DND-41 (cell line): ENCODE data around the gene ATG2A.

ENCODE experiments used
- ATAC-seq: fragments of 200-7000 bp; cut with Tn5 transposase; 3 replicates; pipeline ENCODE4 v1.9.1; 2021; ENCODE audit warnings: low read depth; ENCODE audit not compliant: insufficient read depth
- DNase-seq: peaks from one replicate; pipeline ENCODE4 v3.0.0-alpha.2; 2020
- H2AFZ ChIP-seq: 2 replicates; pipeline ENCODE4 v1.6.0; 2012; ENCODE audit warnings: low read depth, low read length
- H3K27ac ChIP-seq: 2 replicates; pipeline ENCODE4 v1.5.1; 2012; ENCODE audit warnings: low read length, inconsistent platforms
- H3K27me3 ChIP-seq: fragments of 200-600 bp; sonication (generic); 2 replicates; pipeline ENCODE4 v1.6.0; 2012; ENCODE audit warnings: low read length, mild to moderate bottlenecking, inconsistent platforms; ENCODE audit not compliant: insufficient read depth, poor library complexity
- H3K36me3 ChIP-seq: 2 replicates; pipeline ENCODE4 v1.5.1; 2012; ENCODE audit warnings: low read length, inconsistent platforms; ENCODE audit not compliant: insufficient read depth
- H3K4me1 ChIP-seq: 2 replicates; pipeline ENCODE4 v1.5.1; 2012; ENCODE audit warnings: mild to moderate bottlenecking, low read length; ENCODE audit not compliant: insufficient read depth
- H3K4me2 ChIP-seq: 2 replicates; pipeline ENCODE4 v1.6.0; 2012; ENCODE audit warnings: mild to moderate bottlenecking, moderate library complexity, low read length, inconsistent platforms; ENCODE audit not compliant: insufficient read depth
- H3K4me3 ChIP-seq, 2 experiments: fragments of 200-600 bp in 1 of 2; shearing (Covaris generic) in 1 of 2; 2 replicates each; pipeline ENCODE4 v1.5.1; 2012 to 2016; ENCODE audit warnings: inconsistent platforms in 2 of 2, low read length in 2 of 2, mild to moderate bottlenecking in 2 of 2, low read depth in 1 of 2, moderate library complexity in 1 of 2
- H3K79me2 ChIP-seq: 2 replicates; pipeline ENCODE4 v1.6.0; 2012; ENCODE audit warnings: low read length, inconsistent platforms; ENCODE audit not compliant: insufficient read depth
- H3K9ac ChIP-seq: 2 replicates; pipeline ENCODE4 v1.6.0; 2012; ENCODE audit warnings: low read depth, mild to moderate bottlenecking, inconsistent platforms, low read length, moderate library complexity
- H3K9me3 ChIP-seq: 2 replicates; pipeline ENCODE4 v1.5.1; 2012; ENCODE audit warnings: low read length, moderate library complexity, mild to moderate bottlenecking, inconsistent platforms; ENCODE audit not compliant: insufficient read depth, severe bottlenecking
- H4K20me1 ChIP-seq: 2 replicates; pipeline ENCODE4 v1.6.0; 2012; ENCODE audit warnings: low read length; ENCODE audit not compliant: insufficient read depth
- CTCF ChIP-seq: IDR thresholded peaks from 2 replicates; pipeline ENCODE4 v1.5.1; 2012; ENCODE audit warnings: borderline replicate concordance, low read length, moderate library complexity, mild to moderate bottlenecking; ENCODE audit not compliant: poor library complexity, severe bottlenecking; ENCODE audit errors: extremely low read depth
- EZH2 ChIP-seq: IDR thresholded peaks from 3 replicates; pipeline ENCODE4 v1.6.1; 2012; ENCODE audit warnings: borderline replicate concordance, low read depth, mild to moderate bottlenecking, moderate library complexity, low read length, inconsistent platforms; ENCODE audit not compliant: severe bottlenecking

ATG2A gene

DNA sequence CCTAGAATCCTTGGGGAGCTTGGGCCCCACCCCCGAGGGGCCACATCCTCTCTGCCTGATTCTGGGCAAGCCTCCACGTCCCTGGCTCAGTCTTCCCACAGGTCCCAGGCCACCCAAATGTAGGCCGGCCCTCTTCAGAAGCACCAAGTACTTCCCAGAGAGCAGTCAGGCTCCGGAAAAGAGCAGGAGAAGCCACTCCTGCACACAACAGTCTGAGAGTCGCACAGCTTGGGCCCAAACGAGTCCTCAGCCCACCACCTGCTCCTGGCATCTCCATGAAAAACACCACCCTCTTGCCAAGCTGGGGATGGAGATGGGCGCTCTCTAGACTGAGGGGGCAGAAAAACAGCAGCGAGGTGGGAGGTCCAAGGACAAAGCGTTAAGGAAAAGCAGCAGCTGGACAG is 54.0 kb downstream of the ATG2A start:
- no peak overlapping the region for H3K4me3 ChIP-seq
- H3K79me2 ChIP-seq: peaks cover 51% of the 10 kb centered on the region
- H2AFZ ChIP-seq: no peak overlapping the region
- no peak overlapping the region for H3K9ac ChIP-seq
- ATAC-seq (no peak), DNase-seq (no peak)
- H3K36me3 ChIP-seq: peaks cover 4% of the 10 kb centered on the region
- peak overlapping the region; percentile 49 for H3K27ac ChIP-seq
- no peak overlapping the region for H3K4me2 ChIP-seq
- H3K9me3 ChIP-seq: no peaks in the 10 kb centered on the region
- H3K4me1 ChIP-seq: peaks cover 49% of the 10 kb centered on the region
- peaks cover 2% of the 10 kb centered on the region; the same call in 1 of the 2 replicates for H4K20me1 ChIP-seq
- TF ChIP-seq CTCF (no peak), EZH2 (no peak)
- no peaks in the 10 kb centered on the region for H3K27me3 ChIP-seq

GRCh38 chr11:64861227-64861975 is 55.6 kb downstream of the ATG2A start:
- ATAC-seq: no peak
- H3K36me3 ChIP-seq: peaks cover 14% of the 10 kb centered on the region
- H3K4me3 ChIP-seq: no peak overlapping the region
- H2AFZ ChIP-seq: no peak overlapping the region
- no peak overlapping the region for H3K4me2 ChIP-seq
- peak overlapping the region; percentile 65 for H3K27ac ChIP-seq
- no peak overlapping the region for H3K9ac ChIP-seq
- TF ChIP-seq EZH2 (no peak), CTCF (no peak)
- H3K79me2 ChIP-seq: peaks cover 54% of the 10 kb centered on the region
- H4K20me1 ChIP-seq: peaks cover 2% of the 10 kb centered on the region; the same call in 1 of the 2 replicates
- no peaks in the 10 kb centered on the region for H3K27me3 ChIP-seq
- DNase-seq: no peak
- H3K4me1 ChIP-seq: peaks cover 53% of the 10 kb centered on the region
- no peaks in the 10 kb centered on the region for H3K9me3 ChIP-seq

DNA sequence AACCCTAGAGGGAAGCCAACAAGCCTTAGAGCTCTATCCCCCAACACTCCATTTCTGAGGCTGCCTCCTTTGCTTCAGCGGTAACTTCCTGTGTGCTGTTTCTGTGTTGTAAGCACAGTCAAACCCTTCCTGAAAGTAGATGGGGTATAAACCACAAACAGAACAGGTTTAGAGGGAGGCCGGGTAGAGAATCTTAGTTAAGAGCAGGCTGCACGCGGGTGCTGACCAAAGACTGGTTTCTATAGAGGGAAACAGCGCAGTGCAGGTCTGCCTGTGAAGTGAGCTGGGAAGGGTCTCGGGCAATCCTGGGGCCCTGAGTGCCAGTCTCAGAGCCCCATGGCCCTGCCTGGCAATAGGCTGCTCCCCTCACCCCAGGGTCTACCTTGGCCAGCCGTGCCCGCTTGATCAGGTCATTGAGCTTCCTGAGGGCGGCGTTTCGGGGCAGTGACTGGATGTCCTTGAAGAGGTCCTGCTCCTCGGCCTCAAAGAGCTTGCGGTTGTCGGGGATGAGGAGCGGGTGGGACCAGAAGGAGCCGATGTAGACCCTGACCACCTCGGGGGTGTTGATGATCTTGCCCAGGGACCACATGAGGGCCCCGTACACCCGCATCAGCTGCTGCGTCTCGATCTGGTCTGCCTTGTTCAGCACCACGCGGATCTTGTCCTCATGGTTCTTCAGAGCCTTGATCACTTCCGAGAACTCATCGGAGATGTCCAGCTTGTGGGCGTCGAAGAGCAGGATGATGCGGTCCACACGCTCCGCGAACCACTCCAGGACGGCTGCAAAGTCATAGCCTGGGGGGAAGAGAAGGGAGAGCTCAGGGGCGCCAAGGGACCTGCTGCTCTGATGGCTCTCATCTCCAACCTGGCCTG is 57.2 kb downstream of the ATG2A start:
- ATAC-seq (peak; percentile 88), DNase-seq (peak; percentile 75)
- H3K9me3 ChIP-seq: no peaks in the 10 kb centered on the region
- H3K4me1 ChIP-seq: peaks cover 53% of the 10 kb centered on the region
- H2AFZ ChIP-seq: peak overlapping the region; percentile 51
- peak overlapping the region; percentile 57 for H3K9ac ChIP-seq
- no peaks in the 10 kb centered on the region for H4K20me1 ChIP-seq
- peaks cover 39% of the 10 kb centered on the region for H3K79me2 ChIP-seq
- peak overlapping the region; percentile 80 for H3K27ac ChIP-seq
- peaks cover 28% of the 10 kb centered on the region for H3K36me3 ChIP-seq
- H3K4me2 ChIP-seq: peak overlapping the region; percentile 63
- peak overlapping the region in 1 of 2 experiments; percentile 46; a peak in 2 of 4 replicates for H3K4me3 ChIP-seq
- peak; percentile 21 for TF ChIP-seq CTCF
- TF ChIP-seq EZH2: no peak
- no peaks in the 10 kb centered on the region for H3K27me3 ChIP-seq
